ENCODE measurements around the gene B3GALT4. TPM values are rescaled to one million over a fixed set of nuclear protein-coding genes. Genes with fewer than 3 reads are reported as not detected.

B3GALT4 gene
- total and polyA plus RNA-seq, 2 of the 13 experiments (the other 11 are each of a cell fraction or from before 2014, with no cell fraction given): 0.04 to 0.27 TPM

DNA sequence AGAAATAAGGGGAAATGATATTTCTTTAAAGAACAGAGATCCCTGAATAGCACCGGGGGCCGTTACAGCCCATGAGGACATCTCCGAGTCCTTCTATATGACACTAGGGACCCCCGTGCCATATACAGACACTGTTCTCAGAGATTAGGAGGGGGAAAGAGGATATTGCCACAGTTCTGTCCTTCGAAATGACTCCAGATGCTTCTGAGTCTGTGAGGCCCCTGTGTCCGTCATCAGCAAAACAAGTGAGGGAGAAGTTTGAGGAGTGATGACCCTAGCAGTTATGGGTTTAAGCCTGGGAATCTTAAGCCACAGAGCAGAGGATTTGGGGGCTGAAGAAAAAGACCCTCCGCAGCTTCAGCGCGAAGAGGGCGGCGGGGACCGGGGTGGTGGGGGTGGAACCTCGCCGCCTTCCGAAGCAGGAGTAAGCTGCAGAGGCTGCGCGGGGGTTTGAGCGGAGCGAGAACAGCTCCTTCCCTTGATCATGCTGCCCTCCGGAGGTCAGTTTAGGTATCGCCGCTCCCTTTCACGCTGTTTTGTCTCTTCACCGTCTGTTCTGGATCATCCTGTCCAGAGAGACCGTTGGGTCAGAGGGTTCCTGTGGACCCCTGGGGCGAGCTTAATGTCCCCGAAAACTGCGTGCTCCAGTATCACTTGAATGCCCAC lies 28.8 kb upstream of the B3GALT4 start (continued):
- TF ChIP-seq, protein P1, sequence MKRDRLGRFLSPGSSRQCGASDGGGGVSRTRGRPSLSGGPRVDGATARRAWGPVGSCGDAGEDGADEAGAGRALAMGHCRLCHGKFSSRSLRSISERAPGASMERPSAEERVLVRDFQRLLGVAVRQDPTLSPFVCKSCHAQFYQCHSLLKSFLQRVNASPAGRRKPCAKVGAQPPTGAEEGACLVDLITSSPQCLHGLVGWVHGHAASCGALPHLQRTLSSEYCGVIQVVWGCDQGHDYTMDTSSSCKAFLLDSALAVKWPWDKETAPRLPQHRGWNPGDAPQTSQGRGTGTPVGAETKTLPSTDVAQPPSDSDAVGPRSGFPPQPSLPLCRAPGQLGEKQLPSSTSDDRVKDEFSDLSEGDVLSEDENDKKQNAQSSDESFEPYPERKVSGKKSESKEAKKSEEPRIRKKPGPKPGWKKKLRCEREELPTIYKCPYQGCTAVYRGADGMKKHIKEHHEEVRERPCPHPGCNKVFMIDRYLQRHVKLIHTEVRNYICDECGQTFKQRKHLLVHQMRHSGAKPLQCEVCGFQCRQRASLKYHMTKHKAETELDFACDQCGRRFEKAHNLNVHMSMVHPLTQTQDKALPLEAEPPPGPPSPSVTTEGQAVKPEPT (CRISPR knock-in tag; IDR thresholded peaks at IDR 0.05; ENCODE audit: low read depth): no peak
- TF ChIP-seq ZNF572 (CRISPR knock-in tag; IDR thresholded peaks at IDR 0.05): no peak
- no peak for TF ChIP-seq NFYC (CRISPR knock-in tag; IDR thresholded peaks at IDR 0.05)
- no peak for TF ChIP-seq TRIM24 (CRISPR knock-in tag; IDR thresholded peaks at IDR 0.05)
- TF ChIP-seq, protein P2, sequence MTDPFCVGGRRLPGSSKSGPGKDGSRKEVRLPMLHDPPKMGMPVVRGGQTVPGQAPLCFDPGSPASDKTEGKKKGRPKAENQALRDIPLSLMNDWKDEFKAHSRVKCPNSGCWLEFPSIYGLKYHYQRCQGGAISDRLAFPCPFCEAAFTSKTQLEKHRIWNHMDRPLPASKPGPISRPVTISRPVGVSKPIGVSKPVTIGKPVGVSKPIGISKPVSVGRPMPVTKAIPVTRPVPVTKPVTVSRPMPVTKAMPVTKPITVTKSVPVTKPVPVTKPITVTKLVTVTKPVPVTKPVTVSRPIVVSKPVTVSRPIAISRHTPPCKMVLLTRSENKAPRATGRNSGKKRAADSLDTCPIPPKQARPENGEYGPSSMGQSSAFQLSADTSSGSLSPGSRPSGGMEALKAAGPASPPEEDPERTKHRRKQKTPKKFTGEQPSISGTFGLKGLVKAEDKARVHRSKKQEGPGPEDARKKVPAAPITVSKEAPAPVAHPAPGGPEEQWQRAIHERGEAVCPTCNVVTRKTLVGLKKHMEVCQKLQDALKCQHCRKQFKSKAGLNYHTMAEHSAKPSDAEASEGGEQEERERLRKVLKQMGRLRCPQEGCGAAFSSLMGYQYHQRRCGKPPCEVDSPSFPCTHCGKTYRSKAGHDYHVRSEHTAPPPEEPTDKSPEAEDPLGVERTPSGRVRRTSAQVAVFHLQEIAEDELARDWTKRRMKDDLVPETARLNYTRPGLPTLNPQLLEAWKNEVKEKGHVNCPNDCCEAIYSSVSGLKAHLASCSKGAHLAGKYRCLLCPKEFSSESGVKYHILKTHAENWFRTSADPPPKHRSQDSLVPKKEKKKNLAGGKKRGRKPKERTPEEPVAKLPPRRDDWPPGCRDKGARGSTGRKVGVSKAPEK (CRISPR knock-in tag; IDR thresholded peaks at IDR 0.05; ENCODE audit: borderline replicate concordance): no peak
- TF ChIP-seq NFYB (CRISPR knock-in tag; IDR thresholded peaks at IDR 0.05): no peak
- TF ChIP-seq HHEX (CRISPR knock-in tag; IDR thresholded peaks at IDR 0.05): no peak
- TF ChIP-seq, protein P3, sequence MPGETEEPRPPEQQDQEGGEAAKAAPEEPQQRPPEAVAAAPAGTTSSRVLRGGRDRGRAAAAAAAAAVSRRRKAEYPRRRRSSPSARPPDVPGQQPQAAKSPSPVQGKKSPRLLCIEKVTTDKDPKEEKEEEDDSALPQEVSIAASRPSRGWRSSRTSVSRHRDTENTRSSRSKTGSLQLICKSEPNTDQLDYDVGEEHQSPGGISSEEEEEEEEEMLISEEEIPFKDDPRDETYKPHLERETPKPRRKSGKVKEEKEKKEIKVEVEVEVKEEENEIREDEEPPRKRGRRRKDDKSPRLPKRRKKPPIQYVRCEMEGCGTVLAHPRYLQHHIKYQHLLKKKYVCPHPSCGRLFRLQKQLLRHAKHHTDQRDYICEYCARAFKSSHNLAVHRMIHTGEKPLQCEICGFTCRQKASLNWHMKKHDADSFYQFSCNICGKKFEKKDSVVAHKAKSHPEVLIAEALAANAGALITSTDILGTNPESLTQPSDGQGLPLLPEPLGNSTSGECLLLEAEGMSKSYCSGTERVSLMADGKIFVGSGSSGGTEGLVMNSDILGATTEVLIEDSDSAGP (CRISPR knock-in tag; IDR thresholded peaks at IDR 0.05; ENCODE audit: borderline replicate concordance): no peak
- TF ChIP-seq, protein P4, sequence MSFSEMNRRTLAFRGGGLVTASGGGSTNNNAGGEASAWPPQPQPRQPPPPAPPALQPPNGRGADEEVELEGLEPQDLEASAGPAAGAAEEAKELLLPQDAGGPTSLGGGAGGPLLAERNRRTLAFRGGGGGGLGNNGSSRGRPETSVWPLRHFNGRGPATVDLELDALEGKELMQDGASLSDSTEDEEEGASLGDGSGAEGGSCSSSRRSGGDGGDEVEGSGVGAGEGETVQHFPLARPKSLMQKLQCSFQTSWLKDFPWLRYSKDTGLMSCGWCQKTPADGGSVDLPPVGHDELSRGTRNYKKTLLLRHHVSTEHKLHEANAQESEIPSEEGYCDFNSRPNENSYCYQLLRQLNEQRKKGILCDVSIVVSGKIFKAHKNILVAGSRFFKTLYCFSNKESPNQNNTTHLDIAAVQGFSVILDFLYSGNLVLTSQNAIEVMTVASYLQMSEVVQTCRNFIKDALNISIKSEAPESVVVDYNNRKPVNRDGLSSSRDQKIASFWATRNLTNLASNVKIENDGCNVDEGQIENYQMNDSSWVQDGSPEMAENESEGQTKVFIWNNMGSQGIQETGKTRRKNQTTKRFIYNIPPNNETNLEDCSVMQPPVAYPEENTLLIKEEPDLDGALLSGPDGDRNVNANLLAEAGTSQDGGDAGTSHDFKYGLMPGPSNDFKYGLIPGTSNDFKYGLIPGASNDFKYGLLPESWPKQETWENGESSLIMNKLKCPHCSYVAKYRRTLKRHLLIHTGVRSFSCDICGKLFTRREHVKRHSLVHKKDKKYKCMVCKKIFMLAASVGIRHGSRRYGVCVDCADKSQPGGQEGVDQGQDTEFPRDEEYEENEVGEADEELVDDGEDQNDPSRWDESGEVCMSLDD (CRISPR knock-in tag; IDR thresholded peaks at IDR 0.05; ENCODE audit: borderline replicate concordance): no peak
- TF ChIP-seq, protein P5, sequence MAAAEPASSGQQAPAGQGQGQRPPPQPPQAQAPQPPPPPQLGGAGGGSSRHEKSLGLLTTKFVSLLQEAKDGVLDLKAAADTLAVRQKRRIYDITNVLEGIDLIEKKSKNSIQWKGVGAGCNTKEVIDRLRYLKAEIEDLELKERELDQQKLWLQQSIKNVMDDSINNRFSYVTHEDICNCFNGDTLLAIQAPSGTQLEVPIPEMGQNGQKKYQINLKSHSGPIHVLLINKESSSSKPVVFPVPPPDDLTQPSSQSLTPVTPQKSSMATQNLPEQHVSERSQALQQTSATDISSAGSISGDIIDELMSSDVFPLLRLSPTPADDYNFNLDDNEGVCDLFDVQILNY (CRISPR knock-in tag; conservative IDR thresholded peaks at IDR 0.05): no peak
- no peak; the same call in 1 of the 2 replicates for TF ChIP-seq GFI1 (CRISPR knock-in tag; IDR thresholded peaks at IDR 0.05; ENCODE audit: borderline replicate concordance)
- TF ChIP-seq SRSF1 (optimal IDR thresholded peaks at IDR 0.05; ENCODE audit: low read depth, low read length): no peak
- no peak for TF ChIP-seq ZZZ3 (CRISPR knock-in tag; IDR thresholded peaks at IDR 0.05; ENCODE audit: borderline replicate concordance)
- TF ChIP-seq STAT5B (CRISPR knock-in tag; IDR thresholded peaks at IDR 0.05): no peak
- 0 out of 2 replicates have a peak, but pooled peaks have one; percentile 47 for TF ChIP-seq MIXL1 (CRISPR knock-in tag; IDR thresholded peaks at IDR 0.05)
- no peak for TF ChIP-seq HMGA1 (CRISPR knock-in tag; conservative IDR thresholded peaks at IDR 0.05)
- TF ChIP-seq ZNF839 (CRISPR knock-in tag; IDR thresholded peaks at IDR 0.05; ENCODE audit: borderline replicate concordance): no peak
- TF ChIP-seq ZSCAN31 (CRISPR knock-in tag; IDR thresholded peaks at IDR 0.05; ENCODE audit: low read depth): no peak
- TF ChIP-seq BORCS8-MEF2B (CRISPR knock-in tag; IDR thresholded peaks at IDR 0.05): no peak
- TF ChIP-seq TOE1 (CRISPR knock-in tag; IDR thresholded peaks at IDR 0.05): no peak
- TF ChIP-seq PHF21A (CRISPR knock-in tag; IDR thresholded peaks at IDR 0.05): no peak
